Sciatic nerve (tissue), 2 donors: Measurements from ENCODE around the gene QPRT. TPM values are rescaled to one million over a fixed set of nuclear protein-coding genes. Genes with fewer than 3 reads are reported as not detected.
"Not testable (repeated sequence)": the region's sequence is repeated elsewhere in the genome, so short reads cannot be mapped to it uniquely, and the experiment has no call there.

Experiments used
- ATAC-seq: fragments of 200-7000 bp; cut with Tn5 transposase; one replicate; pipeline ENCODE4 v1.9.1; 2020; ENCODE audit warnings: mild to moderate bottlenecking, moderate library complexity
- DNase-seq: peaks from one replicate; pipeline ENCODE4 v3.0.0-alpha.2; 2020; ENCODE audit warnings: low spot score
- intact Hi-C: fragments of 100-400 bp; cut with DNase I; formaldehyde crosslinking; loops from one replicate; pipeline ENCODE4 v1.14.2; 2022
- total RNA-seq: library from RNA; stranded (reverse); fragmentation: NEBNext Ultra II Directional; extraction: Animal tissue kit (Norgen Biotek cat#: 25700); gene quantifications from one replicate; pipeline ENCODE4 v1.2.1, GENCODE V29; 2021
- donor health status: DM: no; HTN: no; CAD: no.
- donor health status: DM: no; HTN: no; CAD: no.

The QPRT gene
- 26.3 TPM for total RNA-seq

- intact Hi-C loops: no loop called here
- DNase-seq (no peak), ATAC-seq (peak; percentile 77)
These were observed at the start of gene QPRT for GRCh38 chr16:29678691-29679267. QPRT (plus strand) TSS chr16:29679180; CDS start chr16:29679198, 18 bp downstream.

- peak; percentile 22 for ATAC-seq
- DNase-seq, intact Hi-C loops: not testable (repeated sequence)
These were observed 49.7 kb upstream of the QPRT start for GRCh38 chr16:29629318-29629717.

GRCh38 chr16:29631658-29632057 is 47.3 kb upstream of the QPRT start:
- DNase-seq, intact Hi-C loops, ATAC-seq: not testable (repeated sequence)

- ATAC-seq, intact Hi-C loops, DNase-seq: not testable (repeated sequence)
These were observed 43.1 kb upstream of the QPRT start for GRCh38 chr16:29635902-29636301.

GRCh38 chr16:29636368-29636767 is 42.6 kb upstream of the QPRT start:
- intact Hi-C loops, ATAC-seq: not testable (repeated sequence)

DNA sequence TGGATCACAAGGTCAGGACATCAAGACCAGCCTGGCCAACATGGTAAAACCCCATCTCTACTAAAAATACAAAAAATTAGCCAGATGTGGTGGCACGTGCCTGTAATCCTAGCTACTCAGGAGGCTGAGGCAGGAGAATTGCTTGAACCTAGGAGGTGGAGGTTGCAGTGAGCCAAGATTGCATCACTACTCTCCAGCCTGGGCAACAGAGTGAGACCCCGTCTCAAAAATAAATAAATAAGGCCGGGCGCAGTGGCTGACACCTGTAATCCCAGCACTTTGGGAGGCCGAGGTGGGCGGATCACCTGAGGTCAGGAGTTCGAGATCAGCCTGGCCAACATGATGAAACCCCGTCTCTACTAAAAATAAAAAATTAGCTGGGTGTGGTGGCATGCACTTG is 40.2 kb upstream of the QPRT start:
- ATAC-seq, DNase-seq, intact Hi-C loops: not testable (repeated sequence)

More at GRCh38 chr16:29636368-29636767, 42.6 kb upstream of the QPRT start:
- DNase-seq: not testable (repeated sequence)

- intact Hi-C loops: no loop called here
- peak; percentile 25 for ATAC-seq
These were observed 37.4 kb upstream of the QPRT start for GRCh38 chr16:29641561-29641960.

DNA sequence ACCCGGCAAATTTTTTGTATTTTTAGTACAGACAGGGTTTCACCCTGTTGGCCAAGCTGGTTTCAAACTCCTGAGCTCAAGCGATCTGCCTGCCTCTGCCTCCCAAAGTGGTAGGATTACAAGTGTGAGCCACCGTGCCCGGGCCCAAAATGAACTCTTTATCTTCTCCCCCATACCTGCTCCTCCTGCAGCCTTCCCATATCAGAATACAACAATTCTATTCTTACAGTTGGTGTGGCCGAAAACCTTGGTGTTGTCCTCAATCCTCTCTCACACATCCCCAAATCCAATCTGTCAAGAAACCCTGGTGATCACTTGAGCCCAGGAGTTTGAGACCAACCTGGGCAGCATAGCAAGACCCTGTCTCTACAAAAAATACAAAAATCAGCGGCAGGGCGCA is 35.4 kb upstream of the QPRT start:
- intact Hi-C loops: no loop called here
- DNase-seq (no peak), ATAC-seq (no peak)

More at GRCh38 chr16:29641561-29641960, 37.4 kb upstream of the QPRT start:
- no peak for DNase-seq

DNA sequence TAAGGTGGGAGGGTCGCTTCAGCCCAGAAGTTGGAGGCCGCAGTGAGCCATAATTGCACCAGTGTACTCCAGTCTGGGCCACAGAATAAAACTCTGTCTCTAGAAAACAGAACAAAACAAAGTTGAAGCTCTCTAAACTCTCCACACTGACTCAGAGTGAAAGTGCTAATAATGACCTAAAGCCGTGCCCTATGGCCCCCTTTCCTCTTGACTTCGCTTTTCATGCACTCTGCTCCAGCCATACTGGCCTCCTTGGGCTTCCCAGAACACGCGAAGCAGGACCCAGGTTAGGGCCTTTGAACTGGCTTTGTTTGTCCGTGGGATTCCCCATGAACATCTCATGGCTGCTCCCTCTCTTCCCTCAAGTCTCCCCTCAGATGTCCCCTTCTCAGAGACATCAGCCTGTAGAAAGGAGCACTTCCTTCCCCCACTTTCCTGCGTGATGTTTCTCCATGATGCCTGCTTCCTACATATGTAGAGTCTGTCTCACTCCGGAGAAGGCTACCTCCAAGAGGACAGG is 34.6 kb upstream of the QPRT start:
- DNase-seq: no peak
- ATAC-seq: peak; percentile 36
- intact Hi-C loops: no loop called here

GRCh38 chr16:29644973-29645693 is 33.8 kb upstream of the QPRT start:
- ATAC-seq (peak; percentile 24), DNase-seq (no peak)
- intact Hi-C loops: no loop called here

DNA sequence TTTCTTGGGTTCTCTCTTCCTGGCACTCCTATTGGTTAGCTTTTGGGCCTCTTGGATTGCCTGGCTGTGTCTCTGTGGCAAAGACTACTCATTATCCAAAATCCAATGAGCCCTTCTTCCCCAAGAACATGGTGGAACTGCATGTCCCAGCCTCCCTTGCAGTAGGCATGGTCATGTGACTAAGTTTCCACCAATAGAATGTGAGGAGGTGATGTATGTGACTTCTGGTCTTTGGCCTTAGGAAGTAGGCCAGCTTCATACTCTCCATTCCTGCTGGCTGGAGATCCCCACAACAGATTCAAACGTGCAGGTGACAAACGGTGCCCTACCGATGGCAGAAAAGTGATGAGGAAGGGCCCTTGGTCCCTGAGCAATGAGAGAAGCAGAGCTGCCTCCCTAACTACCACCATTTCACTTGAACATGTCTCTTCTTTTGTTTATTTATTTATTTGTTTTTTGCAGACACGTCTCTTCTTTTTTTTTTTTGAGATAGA is 33.2 kb upstream of the QPRT start:
- intact Hi-C loops: no loop called here
- ATAC-seq (no peak), DNase-seq (no peak)

DNA sequence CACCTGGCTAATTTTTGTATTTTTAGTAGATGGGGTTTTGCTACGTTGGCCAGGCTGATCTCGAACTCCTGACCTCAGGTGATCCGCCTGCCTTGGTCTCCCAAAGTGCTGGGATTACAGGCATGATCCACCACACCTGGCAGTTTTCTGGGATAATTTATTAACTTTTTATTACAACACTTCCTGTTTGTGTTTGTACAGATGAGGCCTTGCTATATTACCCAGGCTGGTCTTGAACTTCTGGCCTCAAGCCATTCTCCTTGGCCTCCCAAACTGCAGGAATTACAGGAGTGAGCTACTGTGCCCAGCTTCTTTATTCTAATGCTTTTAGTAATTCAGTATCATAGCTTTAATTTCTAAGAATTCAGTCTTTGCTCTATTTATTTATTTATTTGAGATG is 32.0 kb upstream of the QPRT start:
- DNase-seq (no peak), ATAC-seq (no peak)
- intact Hi-C loops: no loop called here

DNA sequence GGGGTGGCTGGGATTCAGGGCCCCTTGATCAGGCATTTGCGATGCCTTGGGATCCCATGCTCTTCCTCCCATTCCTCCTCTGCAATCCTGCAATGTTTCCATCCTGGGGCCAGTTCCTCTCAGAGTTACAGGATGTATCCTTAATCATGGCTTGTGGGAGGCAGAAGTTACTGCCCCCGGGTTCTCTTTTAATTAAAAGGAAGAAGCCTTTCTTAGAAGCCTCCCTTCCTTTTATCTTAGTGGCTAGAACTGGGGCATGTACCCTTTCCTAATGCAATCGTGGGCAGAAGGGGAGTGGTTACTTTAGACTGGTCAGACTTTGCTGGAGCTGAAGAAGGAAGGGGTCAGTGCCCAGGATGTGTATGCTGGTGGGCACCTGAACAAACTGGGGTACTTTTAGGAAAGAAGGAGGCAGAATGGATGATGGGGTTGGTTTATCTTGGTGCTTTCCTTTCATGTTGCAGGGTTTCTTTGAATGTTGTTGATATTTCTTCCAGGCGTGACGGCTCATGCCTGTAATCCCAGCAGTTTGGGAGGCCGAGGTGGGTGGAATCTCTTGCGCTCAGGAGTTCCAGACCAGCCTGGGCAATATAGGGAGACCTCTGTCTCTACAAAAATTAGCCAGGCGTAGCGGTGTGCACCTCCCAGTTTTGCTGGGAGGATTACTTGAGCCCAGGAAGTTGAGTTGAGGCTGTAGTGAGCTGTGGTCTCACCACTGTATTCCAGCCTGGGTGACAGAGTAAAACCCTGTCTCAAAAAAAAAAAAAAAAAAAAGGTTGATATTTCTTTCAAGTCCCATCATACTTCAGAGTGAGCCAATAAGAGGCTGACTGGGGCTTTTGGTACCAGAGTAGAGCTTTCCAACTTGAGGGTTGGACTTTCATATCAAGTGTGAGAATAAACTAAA is 29.1 kb upstream of the QPRT start:
- intact Hi-C loops: no loop called here
- ATAC-seq (no peak), DNase-seq (no peak)

- no peak for ATAC-seq
- DNase-seq: no peak
- intact Hi-C loops: no loop called here
These were observed 28.2 kb upstream of the QPRT start for GRCh38 chr16:29650771-29651170.

DNA sequence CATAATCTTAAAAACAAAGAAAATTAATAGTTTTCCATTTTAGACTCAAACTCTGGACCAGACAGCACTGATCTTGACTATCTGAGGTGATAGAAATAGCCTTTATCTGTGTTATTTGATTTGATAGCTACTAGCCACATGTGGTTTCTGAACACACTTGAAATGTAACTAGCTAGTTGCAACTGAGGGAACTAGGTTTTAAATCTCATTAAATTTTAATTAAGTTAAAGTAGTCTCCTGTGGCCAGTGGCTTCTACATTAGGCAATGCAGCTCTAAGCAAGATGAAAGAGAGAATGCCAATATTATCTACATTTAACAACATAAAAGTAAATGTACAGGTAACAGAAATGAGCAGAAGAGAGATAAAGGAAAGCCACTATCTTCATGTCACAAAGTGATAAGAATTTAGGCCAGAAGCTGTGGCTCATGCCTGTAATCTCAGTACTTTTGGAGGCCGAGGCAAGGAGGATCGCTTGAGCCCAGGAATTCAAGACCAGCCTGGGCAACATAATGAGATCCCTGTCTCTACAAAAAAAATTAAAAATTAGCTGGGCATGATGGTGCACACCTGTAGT is 27.1 kb upstream of the QPRT start:
- DNase-seq: no peak
- intact Hi-C loops: no loop called here
- ATAC-seq: no peak

- ATAC-seq: peak; percentile 28
- intact Hi-C loops: no loop called here
- no peak for DNase-seq
These were observed 25.5 kb upstream of the QPRT start for GRCh38 chr16:29653471-29653870.

GRCh38 chr16:29653890-29654289 is 25.1 kb upstream of the QPRT start:
- DNase-seq, ATAC-seq, intact Hi-C loops: not testable (repeated sequence)

- intact Hi-C loops: no loop called here
- ATAC-seq (no peak), DNase-seq (no peak)
These were observed 22.1 kb upstream of the QPRT start for GRCh38 chr16:29656688-29657523.
